ENCODE results near the gene MCF2L2. TPM values are rescaled to one million over a fixed set of nuclear protein-coding genes. Genes with fewer than 3 reads are reported as not detected.
"Not testable (repeated sequence)": the region's sequence is repeated elsewhere in the genome, so short reads cannot be mapped to it uniquely, and the experiment has no call there.

The MCF2L2 gene
- total RNA-seq, 1 donor from 2014 or later = 18.1 TPM

- Mint-ChIP-seq H3K27me3 (ENCODE audit: unreplicated experiment) (peaks cover 4% of the 10 kb centered on the region), H3K4me3 (ENCODE audit: unreplicated experiment) (no peak overlapping the region), H3K9me3 (ENCODE audit: unreplicated experiment) (peaks cover 7% of the 10 kb centered on the region), H3K4me1 (ENCODE audit: low read depth, unreplicated experiment) (peaks cover 4% of the 10 kb centered on the region), H3K27ac (ENCODE audit: unreplicated experiment) (no peak overlapping the region), H3K36me3 (ENCODE audit: unreplicated experiment) (peaks cover 6% of the 10 kb centered on the region)
- DNase-seq = no peak
- TF ChIP-seq CTCF (IDR thresholded peaks at IDR 0.05; ENCODE audit: partially characterized antibody, unreplicated experiment) = no peak
Measured at GRCh38 chr3:183443395-183444385, 15.3 kb upstream of the MCF2L2 start.

- H3K27me3 Mint-ChIP-seq (ENCODE audit: unreplicated experiment) = peaks cover 4% of the 10 kb centered on the region
- peaks cover 6% of the 10 kb centered on the region for H3K36me3 Mint-ChIP-seq (ENCODE audit: unreplicated experiment)
- H3K27ac Mint-ChIP-seq (ENCODE audit: unreplicated experiment) = no peak overlapping the region
- H3K4me1 Mint-ChIP-seq (ENCODE audit: low read depth, unreplicated experiment) = no peaks in the 10 kb centered on the region
- DNase-seq = no peak
- H3K4me3 Mint-ChIP-seq (ENCODE audit: unreplicated experiment) = no peak overlapping the region
- H3K9me3 Mint-ChIP-seq (ENCODE audit: unreplicated experiment) = peaks cover 7% of the 10 kb centered on the region
- no peak for TF ChIP-seq CTCF (IDR thresholded peaks at IDR 0.05; ENCODE audit: partially characterized antibody, unreplicated experiment)
Measured at GRCh38 chr3:183442994-183443393, 14.6 kb upstream of the MCF2L2 start.

GRCh38 chr3:183440521-183440920 is 12.1 kb upstream of the MCF2L2 start:
- H3K4me1 Mint-ChIP-seq (ENCODE audit: low read depth, unreplicated experiment); H3K4me3 Mint-ChIP-seq (ENCODE audit: unreplicated experiment); H3K27ac Mint-ChIP-seq (ENCODE audit: unreplicated experiment); H3K27me3 Mint-ChIP-seq (ENCODE audit: unreplicated experiment); DNase-seq; H3K9me3 Mint-ChIP-seq (ENCODE audit: unreplicated experiment); H3K36me3 Mint-ChIP-seq (ENCODE audit: unreplicated experiment): not testable (repeated sequence)

- no peak for DNase-seq
- Mint-ChIP-seq H3K4me1 (ENCODE audit: low read depth, unreplicated experiment) (no peaks in the 10 kb centered on the region), H3K36me3 (ENCODE audit: unreplicated experiment) (peaks cover 6% of the 10 kb centered on the region), H3K27me3 (ENCODE audit: unreplicated experiment) (no peaks in the 10 kb centered on the region), H3K9me3 (ENCODE audit: unreplicated experiment) (peaks cover 1% of the 10 kb centered on the region), H3K4me3 (ENCODE audit: unreplicated experiment) (no peak overlapping the region), H3K27ac (ENCODE audit: unreplicated experiment) (no peak overlapping the region)
- TF ChIP-seq CTCF (IDR thresholded peaks at IDR 0.05; ENCODE audit: partially characterized antibody, unreplicated experiment) = no peak
Measured at GRCh38 chr3:183439515-183439914, 11.1 kb upstream of the MCF2L2 start.

- DNase-seq = no peak
- no peak for TF ChIP-seq CTCF (IDR thresholded peaks at IDR 0.05; ENCODE audit: partially characterized antibody, unreplicated experiment)
- Mint-ChIP-seq H3K4me3 (ENCODE audit: unreplicated experiment) (no peak overlapping the region), H3K4me1 (ENCODE audit: low read depth, unreplicated experiment) (no peaks in the 10 kb centered on the region), H3K9me3 (ENCODE audit: unreplicated experiment) (peaks cover 1% of the 10 kb centered on the region), H3K27me3 (ENCODE audit: unreplicated experiment) (no peaks in the 10 kb centered on the region), H3K36me3 (ENCODE audit: unreplicated experiment) (peaks cover 6% of the 10 kb centered on the region), H3K27ac (ENCODE audit: unreplicated experiment) (no peak overlapping the region)
Measured at GRCh38 chr3:183438735-183439134, 10.3 kb upstream of the MCF2L2 start.
